ENCODE results near the gene GAMT.

GAMT gene

GRCh38 chr19:1362387-1363257 is 38.7 kb downstream of the GAMT start:
- DNase-seq = no peak

GRCh38 chr19:1361601-1362386 is 39.5 kb downstream of the GAMT start:
- DNase-seq = no peak

GRCh38 chr19:1360818-1361461 is 40.4 kb downstream of the GAMT start:
- DNase-seq = no peak

- no peak for DNase-seq
Measured at GRCh38 chr19:1360126-1360817, 41.1 kb downstream of the GAMT start.

- no peak for DNase-seq
Measured at GRCh38 chr19:1357531-1358109, 43.7 kb downstream of the GAMT start.

- no peak for DNase-seq
Measured at GRCh38 chr19:1356508-1356865, 44.9 kb downstream of the GAMT start.

- DNase-seq = no peak
Measured at GRCh38 chr19:1355568-1356507, 45.5 kb downstream of the GAMT start.

- DNase-seq = no peak
Measured at GRCh38 chr19:1354970-1355567, 46.3 kb downstream of the GAMT start.

- DNase-seq = no peak
Measured at GRCh38 chr19:1353144-1353543, 48.2 kb downstream of the GAMT start.

- DNase-seq = no peak
Measured at GRCh38 chr19:1351381-1351851, 49.9 kb downstream of the GAMT start.

GRCh38 chr19:1350867-1351266 is 50.5 kb downstream of the GAMT start:
- DNase-seq = no peak

- DNase-seq = no peak
Measured at GRCh38 chr19:1349211-1349610, 52.1 kb downstream of the GAMT start.

Data from CD4-positive, alpha-beta T cell treated with Interleukin-10 for 1 hour (primary cell).